ENCODE results near the gene LRP6. TPM values are rescaled to one million over a fixed set of nuclear protein-coding genes. Genes with fewer than 3 reads are reported as not detected.

Gene LRP6
- total and polyA plus RNA-seq, 2 experiments from 2014 or later, result 18.1 to 25.4 TPM

- no peak overlapping the region for H3K4me3 ChIP-seq
- H3K4me1 ChIP-seq (ENCODE audit: low read depth), result no peaks in the 10 kb centered on the region
- TF ChIP-seq CTCF (IDR thresholded peaks at IDR 0.05; ENCODE audit: low read depth, low read length), result no peak
Measured at GRCh38 chr12:12282202-12282601, 15.4 kb upstream of the LRP6 start.

GRCh38 chr12:12281134-12281533 is 14.3 kb upstream of the LRP6 start:
- Histone ChIP-seq H3K27ac (no peak overlapping the region), H3K36me3 (no peaks in the 10 kb centered on the region), H3K4me3 (no peak overlapping the region), H3K27me3 (no peaks in the 10 kb centered on the region), H3K9me3 (ENCODE audit: low read depth) (no peaks in the 10 kb centered on the region), H3K4me1 (ENCODE audit: low read depth) (no peaks in the 10 kb centered on the region)
- no peak for DNase-seq (ENCODE audit: low read depth in 1 of 2, low spot score in 1 of 2)
- no peak for TF ChIP-seq CTCF (IDR thresholded peaks at IDR 0.05; ENCODE audit: low read depth, low read length)

More at GRCh38 chr12:12282202-12282601, 15.4 kb upstream of the LRP6 start:
- H3K27me3 ChIP-seq, result no peaks in the 10 kb centered on the region
- H3K27ac ChIP-seq, result no peak overlapping the region
- H3K36me3 ChIP-seq, result no peaks in the 10 kb centered on the region
- DNase-seq (ENCODE audit: low read depth in 1 of 2, low spot score in 1 of 2), result no peak
- H3K9me3 ChIP-seq (ENCODE audit: low read depth), result no peaks in the 10 kb centered on the region

- Histone ChIP-seq H3K4me1 (ENCODE audit: low read depth) (no peaks in the 10 kb centered on the region), H3K36me3 (no peaks in the 10 kb centered on the region), H3K4me3 (no peak overlapping the region), H3K27ac (no peak overlapping the region), H3K27me3 (no peaks in the 10 kb centered on the region), H3K9me3 (ENCODE audit: low read depth) (no peaks in the 10 kb centered on the region)
- TF ChIP-seq CTCF (IDR thresholded peaks at IDR 0.05; ENCODE audit: low read depth, low read length), result no peak
- peak in 1 of 2 donors; percentile 48 for DNase-seq (ENCODE audit: low read depth in 1 of 2, low spot score in 1 of 2)
Measured at GRCh38 chr12:12278899-12279298, 12.1 kb upstream of the LRP6 start.

GRCh38 chr12:12275874-12276273 is 9.0 kb upstream of the LRP6 start:
- Histone ChIP-seq H3K27me3 (no peaks in the 10 kb centered on the region), H3K27ac (no peak overlapping the region), H3K4me3 (no peak overlapping the region), H3K9me3 (ENCODE audit: low read depth) (no peaks in the 10 kb centered on the region), H3K36me3 (no peaks in the 10 kb centered on the region), H3K4me1 (ENCODE audit: low read depth) (peaks cover 5% of the 10 kb centered on the region)
- no peak for DNase-seq (ENCODE audit: low read depth in 1 of 2, low spot score in 1 of 2)
- TF ChIP-seq CTCF (IDR thresholded peaks at IDR 0.05; ENCODE audit: low read depth, low read length), result no peak

- Histone ChIP-seq H3K4me3 (no peak overlapping the region), H3K27ac (no peak overlapping the region), H3K36me3 (no peaks in the 10 kb centered on the region), H3K9me3 (ENCODE audit: low read depth) (no peaks in the 10 kb centered on the region), H3K27me3 (no peaks in the 10 kb centered on the region), H3K4me1 (ENCODE audit: low read depth) (peaks cover 5% of the 10 kb centered on the region)
- no peak for TF ChIP-seq CTCF (IDR thresholded peaks at IDR 0.05; ENCODE audit: low read depth, low read length)
- no peak for DNase-seq (ENCODE audit: low read depth in 1 of 2, low spot score in 1 of 2)
Measured at GRCh38 chr12:12273291-12273957, 6.6 kb upstream of the LRP6 start.

All from cardiac muscle cell (in vitro differentiated cells and primary cell).